Adipose tissue (tissue), 3 donors: ENCODE results near the gene CCL4. TPM values are rescaled to one million over a fixed set of nuclear protein-coding genes. Genes with fewer than 3 reads are reported as not detected.
"Not testable (repeated sequence)": the region's sequence is repeated elsewhere in the genome, so short reads cannot be mapped to it uniquely, and the experiment has no call there.

ENCODE experiments used
- H3K27ac ChIP-seq: one replicate; pipeline ENCODE4 v1.5.1; 2013; ENCODE audit warnings: low read depth, low read length
- WGBS, 3 donors: extraction: QIAGEN DNeasy Blood & Tissue Kit; methylation state at CpG; one replicate each; pipeline ENCODE4 v1.1.7; 2013; 5-methylcytosine and 5-hydroxymethylcytosine counted together
- polyA plus RNA-seq, 3 donors: library from polyadenylated mRNA; stranded (reverse); fragments of 200-250 nt; gene quantifications; one replicate each; pipeline ENCODE4 v1.2.3, GENCODE V29; 2013
- donor health status: healthy with polysubstance abuse.
- donor health status: Bipolar disorder and iron deficiency.
- donor health status: healthy.

CCL4 gene
- polyA plus RNA-seq: 1 to 10 TPM in 2 of 3 donors, under 1 TPM in 1; 0.84 to 9.4 (median 4.8) TPM

DNA sequence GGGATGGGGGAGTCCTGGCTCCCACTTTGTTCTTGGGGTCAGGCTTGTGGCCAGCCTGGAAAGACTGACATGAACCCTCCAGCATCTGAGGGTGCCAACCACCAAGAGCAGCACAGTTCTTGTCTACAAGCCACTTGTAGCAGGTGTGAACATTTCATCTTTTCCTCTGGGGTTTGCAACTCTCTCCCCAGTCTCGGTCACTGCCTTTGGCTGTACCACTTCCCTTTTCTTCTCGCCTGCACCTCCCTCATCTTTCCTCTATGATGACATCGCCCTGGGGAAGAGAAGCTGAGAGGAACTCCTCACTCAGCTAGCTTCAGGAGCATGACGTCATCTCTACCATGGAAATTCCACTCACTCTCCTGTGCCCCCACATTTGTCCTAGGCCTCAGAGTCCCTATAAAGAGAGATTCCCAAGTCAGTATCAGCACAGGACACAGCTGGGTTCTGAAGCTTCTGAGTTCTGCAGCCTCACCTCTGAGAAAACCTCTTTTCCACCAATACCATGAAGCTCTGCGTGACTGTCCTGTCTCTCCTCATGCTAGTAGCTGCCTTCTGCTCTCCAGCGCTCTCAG is at the start of gene CCL4:
Gene CCL4, plus strand, starts transcription at position 427 of the 575 bp plus-strand sequence. Its CDS starts 79 bp downstream, at position 506.
- 45 to 70% (median 53%) methylated on average over 6 of the region's 6 CpGs for WGBS, 3 donors
- H3K27ac ChIP-seq: not testable (repeated sequence)

DNA sequence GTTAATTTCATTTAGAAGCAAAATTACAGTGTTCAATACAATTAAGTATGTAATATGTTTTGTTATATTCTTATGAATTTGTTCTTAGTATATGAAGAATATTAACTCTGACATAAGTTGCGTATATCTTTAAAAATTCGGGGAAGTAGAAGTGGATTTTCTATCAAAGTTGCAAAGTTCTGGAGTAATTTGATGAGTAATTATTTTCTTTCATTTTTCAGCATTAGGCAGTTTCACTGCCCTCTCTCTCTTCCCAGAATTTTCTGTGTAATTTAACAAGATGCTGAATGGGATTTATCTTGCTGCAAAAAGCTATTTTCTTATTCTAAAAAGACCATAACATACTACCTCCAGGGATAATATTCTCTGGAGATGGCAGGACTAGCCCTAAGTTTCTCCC is 48.5 kb upstream of the CCL4 start:
- WGBS, 3 donors: 64 to 83% (median 78%) methylated on average over 2 of the region's 2 CpGs
- H3K27ac ChIP-seq: no peak overlapping the region

DNA sequence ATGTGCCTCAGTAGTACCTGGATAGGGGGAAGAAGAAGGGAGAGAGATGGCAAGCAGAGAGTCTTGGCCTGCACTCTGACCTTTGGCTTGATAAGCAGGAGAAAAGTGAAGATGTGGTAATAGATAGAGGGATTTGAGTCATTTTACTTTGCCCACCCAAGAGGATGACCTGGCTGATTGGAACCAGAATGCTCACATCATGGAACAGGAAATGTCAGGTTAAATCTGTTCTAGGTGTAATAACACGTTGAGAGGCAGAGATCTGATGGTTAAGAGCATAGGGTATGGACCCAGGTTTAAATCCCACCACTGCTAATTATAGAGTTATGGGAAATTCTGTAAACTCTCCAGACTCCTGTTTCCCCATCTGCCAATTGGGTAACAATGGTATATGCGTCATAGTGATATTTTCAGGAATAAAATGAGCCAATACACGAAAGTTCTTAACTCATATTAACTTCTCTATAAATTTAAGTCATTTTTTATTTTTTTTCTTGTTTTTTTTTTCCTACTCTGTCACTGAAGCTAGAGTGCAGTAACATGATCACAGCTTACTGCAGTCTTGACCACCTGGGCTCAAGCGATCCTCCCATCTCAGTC is 47.6 kb upstream of the CCL4 start:
- 76 to 88% (median 81%) methylated on average over 4 of the region's 4 CpGs for whole genome bisulfite sequencing, 3 donors
- no peak overlapping the region for H3K27ac ChIP-seq

DNA sequence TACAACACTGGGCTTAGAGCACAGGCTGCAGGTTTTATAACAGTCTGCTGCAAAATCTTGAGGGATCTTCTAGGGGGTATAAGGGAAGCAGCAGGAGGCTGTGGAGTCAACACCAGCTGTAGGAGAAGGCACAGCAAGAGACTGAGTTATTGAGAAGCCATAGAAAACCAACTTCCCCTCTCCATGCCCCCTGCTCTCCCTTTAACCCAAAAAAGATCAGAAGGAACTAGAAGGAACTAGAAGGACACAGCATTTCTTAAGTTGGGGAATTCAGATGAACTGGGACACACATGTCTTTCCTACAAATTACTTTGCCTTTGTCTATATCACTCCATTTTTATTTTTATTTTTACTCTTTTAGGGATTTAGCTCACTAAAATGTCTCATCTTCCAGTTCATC is 45.7 kb upstream of the CCL4 start:
- no peak overlapping the region for H3K27ac ChIP-seq

DNA sequence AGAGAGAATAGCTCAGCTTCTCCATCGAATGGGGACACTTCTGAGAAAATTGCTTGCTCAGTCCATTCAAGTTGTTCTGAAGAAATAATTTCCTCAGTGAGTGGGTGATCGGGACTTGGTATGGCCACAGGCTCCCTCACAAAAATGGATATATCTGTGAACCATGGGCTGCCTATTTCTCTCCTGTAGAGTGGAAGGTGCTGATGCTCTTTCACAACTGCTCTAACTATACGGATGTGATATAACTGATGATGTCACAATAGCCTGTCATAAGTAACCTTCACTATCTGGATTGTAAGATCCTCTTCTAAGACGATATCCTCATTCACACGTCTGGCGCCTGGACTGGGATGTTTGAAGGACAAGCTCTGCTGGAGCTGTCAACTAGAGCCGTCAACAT is 44.2 kb upstream of the CCL4 start:
- 72 to 84% (median 76%) methylated on average over 7 of the region's 7 CpGs for WGBS, 3 donors
- H3K27ac ChIP-seq: no peak overlapping the region

DNA sequence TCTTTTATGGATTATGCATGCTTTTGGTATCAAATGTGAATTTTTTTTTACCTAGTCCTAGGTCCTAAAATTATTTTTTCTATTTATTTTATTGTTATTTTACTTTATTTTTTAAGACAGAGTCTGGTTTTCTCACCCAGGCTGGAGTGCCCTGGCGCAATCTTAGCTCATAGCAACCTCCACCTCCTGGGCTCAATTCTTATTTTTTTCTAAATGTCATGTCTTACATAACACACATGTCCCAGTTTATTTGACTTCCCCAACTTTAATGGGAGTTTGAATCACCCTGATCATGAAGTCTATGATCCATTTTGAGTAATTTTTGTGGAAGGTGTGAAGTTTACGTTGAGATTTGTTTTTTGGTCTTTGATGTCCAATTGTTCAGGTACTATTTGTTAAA is 42.8 kb upstream of the CCL4 start:
- 58 to 94% (median 82%) methylated on average over 2 of the region's 2 CpGs for WGBS, 3 donors
- no peak overlapping the region for H3K27ac ChIP-seq

DNA sequence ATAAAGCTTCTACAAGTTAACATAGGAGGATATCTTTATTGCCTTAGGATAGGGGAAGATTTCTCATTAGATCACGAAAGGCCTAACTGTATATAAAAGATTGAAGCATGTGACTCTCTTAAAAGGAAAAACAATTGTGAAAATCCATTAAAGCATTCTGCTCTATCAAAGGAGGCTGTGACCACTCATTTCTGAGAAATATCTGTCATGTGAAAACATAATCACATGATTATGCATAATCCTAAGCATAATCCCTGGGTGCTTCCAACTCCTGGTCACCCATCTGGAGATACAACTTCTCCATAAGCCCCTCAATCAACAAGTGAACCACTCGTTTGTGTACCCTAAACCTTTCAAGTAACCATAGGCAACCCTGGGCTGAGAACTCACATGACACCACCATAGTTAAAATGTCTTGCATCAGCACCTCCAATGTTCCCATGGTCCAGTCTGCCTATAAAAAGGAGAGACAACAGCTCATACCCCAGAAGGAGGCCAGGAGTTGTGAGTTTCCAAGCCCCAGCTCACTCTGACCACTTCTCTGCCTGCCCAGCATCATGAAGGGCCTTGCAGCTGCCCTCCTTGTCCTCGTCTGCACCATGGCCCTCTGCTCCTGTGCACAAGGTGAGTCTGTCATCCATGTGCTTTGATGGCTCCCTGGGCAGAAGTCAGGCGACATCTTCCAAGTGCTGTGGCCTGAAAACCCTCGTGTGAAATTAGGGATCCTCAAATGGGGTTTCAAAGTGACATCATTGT is 39.7 kb upstream of the CCL4 start, which contains the start of gene CCL18:
Gene CCL18, plus strand, starts transcription at position 487 of the 756 bp plus-strand sequence. Its CDS starts 71 bp downstream, at position 558.
- H3K27ac ChIP-seq: no peak within 1 kb of the TSS
- WGBS, 3 donors: 65 to 81% (median 78%) methylated on average over 5 of the region's 5 CpGs

DNA sequence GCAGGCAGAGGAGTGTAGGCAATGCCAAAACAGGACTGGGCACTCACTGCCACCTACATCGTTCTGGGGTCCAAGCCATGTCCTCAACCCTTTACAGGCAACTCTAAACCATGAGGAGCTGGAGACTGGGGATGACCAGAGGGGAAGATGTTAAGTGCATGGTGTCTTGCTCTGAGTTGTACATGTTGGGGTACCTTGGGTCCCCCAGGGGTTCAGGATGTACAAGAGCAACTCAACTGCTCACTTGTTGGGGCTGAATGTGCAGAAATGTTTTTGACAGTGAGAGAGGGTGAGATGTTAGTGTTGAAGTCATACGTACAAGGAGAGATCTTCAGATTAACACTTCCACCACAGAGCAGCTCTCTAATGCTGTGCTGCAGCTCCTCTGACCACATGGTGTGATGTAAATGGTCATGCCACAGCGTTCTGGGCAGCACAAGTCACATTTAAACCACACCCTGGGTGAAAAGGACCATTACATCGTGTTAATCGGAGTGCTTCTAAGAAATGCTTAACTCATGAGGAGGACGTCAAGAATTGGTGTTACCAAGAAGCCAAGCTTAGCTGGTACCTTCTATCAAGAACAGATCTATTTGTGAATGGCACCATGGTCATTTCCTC is 37.2 kb upstream of the CCL4 start:
- 79 to 89% (median 80%) methylated on average over 6 of the region's 6 CpGs for WGBS, 3 donors
- no peak overlapping the region for H3K27ac ChIP-seq

DNA sequence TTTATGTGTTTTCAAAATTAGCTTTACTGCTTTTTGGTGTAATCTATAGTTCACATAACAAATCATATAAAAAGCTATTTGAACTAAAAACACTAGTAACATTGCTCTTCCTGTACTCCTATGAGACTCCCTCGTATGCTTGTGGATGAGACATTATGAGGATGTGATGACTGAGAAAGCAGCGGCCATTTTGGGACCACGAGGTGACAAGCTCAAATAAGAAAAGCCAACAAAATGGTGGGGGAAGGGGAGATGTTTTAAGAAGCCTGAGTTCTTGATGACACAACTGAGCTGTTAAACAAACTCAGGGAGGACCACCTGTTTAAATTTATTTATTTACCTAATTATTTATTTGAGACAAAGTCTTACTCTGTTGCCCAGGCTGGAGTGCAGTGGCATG is 35.1 kb upstream of the CCL4 start:
- WGBS, 3 donors: 64 to 85% (median 81%) methylated on average over 3 of the region's 3 CpGs
- H3K27ac ChIP-seq: no peak overlapping the region

DNA sequence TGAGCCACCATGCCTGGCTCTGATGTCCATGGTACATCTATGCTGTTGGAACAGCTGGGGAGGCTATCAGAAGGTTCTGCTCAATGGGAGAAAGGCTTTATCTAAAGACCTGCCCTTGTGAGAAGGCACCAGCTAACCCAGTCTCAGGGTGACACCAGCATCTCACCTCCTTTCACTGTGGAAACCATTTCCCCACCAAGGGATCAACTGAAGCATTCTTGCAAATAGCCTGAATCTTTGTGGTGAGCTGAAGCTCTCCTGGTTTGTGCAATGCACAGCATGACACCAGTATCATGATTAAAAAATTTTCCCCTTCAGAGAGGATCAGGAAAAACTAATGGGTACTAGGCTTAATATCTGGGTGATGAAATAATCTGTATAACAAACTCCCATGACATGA is 34.5 kb upstream of the CCL4 start:
- H3K27ac ChIP-seq: no peak overlapping the region

DNA sequence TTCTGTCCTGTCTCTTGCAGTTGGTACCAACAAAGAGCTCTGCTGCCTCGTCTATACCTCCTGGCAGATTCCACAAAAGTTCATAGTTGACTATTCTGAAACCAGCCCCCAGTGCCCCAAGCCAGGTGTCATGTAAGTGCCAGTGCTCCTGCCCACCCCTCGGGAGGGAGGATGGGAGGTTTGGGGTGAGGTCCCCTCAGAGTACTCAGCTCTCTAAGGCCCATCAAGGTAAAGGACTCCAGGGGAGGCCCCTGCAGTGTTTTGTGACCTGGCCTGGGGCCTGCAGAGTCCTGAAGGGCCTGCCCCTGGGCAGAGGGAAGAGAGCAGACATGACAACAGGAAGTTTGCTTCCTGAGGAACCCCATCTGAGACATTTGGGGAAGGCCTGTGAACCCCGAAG is 33.2 kb upstream of the CCL4 start:
- WGBS, 3 donors: 61 to 76% (median 68%) methylated on average over 3 of the region's 3 CpGs
- no peak overlapping the region for H3K27ac ChIP-seq

DNA sequence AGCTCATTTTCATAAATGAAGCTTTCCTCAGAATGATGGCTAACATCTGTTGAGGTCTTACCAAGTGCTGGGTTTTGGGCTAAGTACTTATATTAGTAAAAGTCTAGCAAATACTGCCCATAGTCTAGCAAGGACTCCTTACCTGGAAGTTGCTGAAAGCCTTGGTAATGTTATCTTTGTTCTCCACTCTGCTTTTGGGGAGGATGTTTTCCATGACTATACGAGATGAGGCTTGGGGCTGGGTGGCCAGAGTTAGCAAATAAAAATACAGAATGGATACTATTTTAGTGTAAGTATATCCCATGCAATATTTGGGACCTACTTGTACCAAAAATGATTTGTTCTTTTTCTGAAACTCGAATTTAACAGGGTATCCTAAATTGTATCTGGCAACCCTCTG is 31.9 kb upstream of the CCL4 start:
- no peak overlapping the region for H3K27ac ChIP-seq
- WGBS, 3 donors: 68 to 86% (median 77%) methylated on average over 2 of the region's 2 CpGs

DNA sequence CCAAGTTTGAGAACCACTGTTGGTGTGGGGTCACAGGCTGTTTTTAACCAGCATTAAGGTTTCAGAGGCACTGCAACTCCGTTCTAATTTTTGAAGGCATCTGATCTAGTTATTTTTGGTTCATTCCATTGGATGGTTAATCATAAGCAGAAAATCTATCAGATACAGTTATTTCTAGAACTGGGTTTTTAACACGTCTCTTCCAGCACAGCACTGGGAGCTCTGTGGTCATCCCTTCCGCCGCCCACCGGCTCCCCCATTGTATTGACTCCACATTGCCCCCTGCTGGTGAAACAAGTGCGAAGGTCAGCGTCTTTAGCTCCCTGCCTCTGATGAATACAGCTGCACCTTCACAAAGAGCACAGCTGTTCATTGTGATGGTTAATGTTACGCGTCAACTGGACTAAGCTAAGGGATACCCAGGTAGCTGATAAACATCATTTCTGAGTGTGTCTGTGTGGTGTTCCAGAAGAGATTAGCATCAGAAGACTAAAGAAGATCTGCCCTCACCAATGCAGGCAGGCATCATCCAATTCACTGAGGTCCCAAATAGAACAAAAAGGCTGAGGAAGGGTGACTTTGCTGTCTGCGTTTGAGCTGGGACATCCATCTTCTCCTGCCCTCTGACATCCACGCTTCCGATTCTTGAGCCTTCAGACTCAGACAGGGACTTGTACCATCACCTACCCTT is 31.1 kb upstream of the CCL4 start:
- WGBS, 3 donors: 31 to 38% (median 33%) methylated on average over 12 of the region's 12 CpGs
- H3K27ac ChIP-seq: no peak overlapping the region

DNA sequence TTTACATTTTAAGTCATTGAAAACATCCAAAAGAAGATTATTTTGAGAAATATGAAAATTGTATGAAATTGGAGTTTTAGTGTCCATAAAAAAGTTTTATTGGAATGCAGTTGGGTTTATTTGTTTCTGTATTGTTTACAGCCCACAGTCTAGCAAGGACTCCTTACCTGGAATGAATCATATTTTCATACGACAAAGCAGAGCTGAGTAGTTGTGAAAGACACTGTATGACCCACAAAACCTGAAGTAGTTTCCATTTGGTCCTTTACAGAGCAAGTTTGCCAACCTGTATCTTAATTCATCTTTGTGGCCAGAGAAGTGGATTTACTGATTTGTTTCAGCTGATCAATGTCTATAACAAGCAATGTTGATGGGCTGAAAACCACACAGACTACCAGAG is 29.3 kb upstream of the CCL4 start:
- H3K27ac ChIP-seq: no peak overlapping the region
- 69 to 83% (median 81%) methylated on average over 1 of the region's 1 CpG for WGBS, 3 donors

DNA sequence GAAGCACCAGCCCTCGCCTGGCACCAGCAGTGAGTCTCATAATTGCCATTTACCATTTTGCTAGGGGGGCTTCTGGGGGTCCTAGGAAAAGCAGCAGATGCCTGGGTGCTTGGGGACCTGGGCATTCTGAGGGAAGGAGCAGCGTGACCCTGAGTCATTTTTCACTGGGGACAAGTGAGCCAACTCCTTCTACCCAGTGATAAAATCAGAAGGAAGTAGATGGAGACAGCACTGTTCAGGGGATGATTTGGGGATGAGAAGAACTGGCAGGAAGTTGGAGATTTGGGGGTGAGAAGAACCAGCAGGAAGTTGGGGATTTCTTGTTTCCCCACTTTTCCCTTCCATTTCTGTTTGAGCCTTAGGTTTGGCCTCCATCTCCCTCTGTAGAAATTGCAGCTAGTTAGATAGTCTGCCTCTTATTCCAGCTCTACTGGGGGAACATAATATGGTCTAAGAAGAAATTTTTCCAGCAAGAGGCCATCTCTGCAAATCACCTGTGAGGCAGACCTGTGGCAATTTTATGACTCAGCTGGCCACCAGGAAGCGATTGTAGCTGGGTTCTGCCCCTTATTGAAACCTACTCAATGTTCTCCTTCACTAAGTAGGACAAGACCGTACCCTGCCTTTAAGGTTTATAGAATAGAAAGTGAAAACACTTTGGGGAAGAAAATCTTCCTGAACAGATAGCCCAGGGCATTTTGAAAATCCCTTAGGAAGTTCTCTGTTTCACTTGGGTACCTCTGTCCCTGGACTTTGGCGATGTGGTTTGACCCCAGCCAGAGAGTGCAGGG is 21.8 kb upstream of the CCL4 start:
- WGBS, 3 donors: 77 to 87% (median 79%) methylated on average over 5 of the region's 5 CpGs
- not testable (repeated sequence) for H3K27ac ChIP-seq

DNA sequence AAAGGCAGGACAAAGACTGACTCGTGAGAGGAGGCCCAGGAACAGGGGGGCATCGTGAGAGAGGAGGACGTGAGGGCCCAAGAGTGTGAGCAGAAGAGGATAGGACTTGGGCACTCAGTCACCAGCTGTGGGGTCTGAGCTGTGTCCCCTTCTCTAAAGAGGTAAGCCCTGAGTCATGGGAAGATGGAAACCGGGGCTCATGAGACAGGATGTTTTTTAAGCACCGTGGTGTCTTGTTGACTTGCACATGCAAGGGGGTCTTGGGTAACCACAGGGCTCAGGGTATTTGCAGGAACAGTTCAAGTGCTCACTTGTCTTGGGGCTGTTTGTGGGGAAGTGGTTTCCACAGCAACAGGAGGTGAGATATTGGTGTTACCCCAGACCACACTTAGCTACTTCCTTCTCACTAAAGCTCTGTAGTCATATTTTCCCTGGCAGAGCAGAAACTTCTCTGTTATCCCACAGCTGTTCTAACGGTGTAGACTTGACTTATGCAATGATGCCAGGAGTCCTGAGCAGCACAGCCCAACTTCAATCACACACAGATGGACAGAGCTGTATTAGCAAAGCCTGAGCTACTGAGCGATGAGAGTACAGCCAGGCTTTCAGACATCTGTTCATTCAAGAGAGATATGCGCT is 21.0 kb upstream of the CCL4 start:
- H3K27ac ChIP-seq: not testable (repeated sequence)
- WGBS, 3 donors: 43 to 65% (median 51%) methylated on average over 7 to 8 of the region's 8 CpGs

DNA sequence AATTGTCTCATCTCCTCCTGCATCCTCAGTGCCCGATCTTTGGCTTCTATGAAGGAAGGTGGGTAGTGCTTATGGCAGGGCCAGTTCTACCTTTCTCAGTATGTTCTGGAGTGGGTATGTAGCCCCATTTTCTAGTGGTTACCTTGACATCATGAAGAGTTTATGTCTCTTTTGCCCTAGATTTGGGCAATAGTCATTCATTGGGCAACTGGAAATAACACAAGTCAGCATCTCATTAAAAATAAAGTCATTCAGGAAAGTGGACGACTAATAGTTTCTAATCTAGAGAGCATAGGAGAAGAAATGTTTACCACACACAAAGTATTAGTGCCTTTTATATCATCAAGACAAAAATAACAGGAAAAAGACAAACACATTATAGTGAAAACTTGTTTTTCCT is 19.9 kb upstream of the CCL4 start:
- WGBS, 3 donors: 79 to 92% (median 86%) methylated on average over 2 of the region's 2 CpGs
- H3K27ac ChIP-seq: not testable (repeated sequence)

DNA sequence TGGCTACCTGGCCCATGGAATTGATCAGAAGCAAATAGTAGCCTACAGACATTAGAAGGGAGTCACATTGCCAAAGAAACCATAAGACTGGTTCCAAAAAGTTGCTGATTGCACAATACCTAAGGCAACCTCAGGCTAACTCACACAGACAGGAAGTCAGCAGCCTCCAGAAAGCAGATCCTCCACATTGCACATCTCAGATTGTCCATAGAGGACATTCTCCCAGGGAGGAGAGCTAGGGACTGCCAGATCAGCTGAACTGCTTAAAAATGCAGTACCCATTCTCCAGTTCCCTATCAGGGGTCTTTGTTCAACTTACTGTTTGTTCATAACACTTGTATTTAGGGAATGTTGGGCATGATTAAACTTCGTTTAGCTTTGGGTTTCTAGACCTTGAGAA is 17.9 kb upstream of the CCL4 start:
- H3K27ac ChIP-seq: no peak overlapping the region
- 15 to 41% (median 31%) methylated on average over 1 of the region's 1 CpG for WGBS, 3 donors
